MG63 (cell line): Measurements from ENCODE around the gene USP6NL. TPM values are rescaled to one million over a fixed set of nuclear protein-coding genes. Genes with fewer than 3 reads are reported as not detected.

ENCODE experiments used
- DNase-seq: peaks from one replicate; pipeline ENCODE4 v3.0.0-alpha.2; 2020
- H3K27me3 ChIP-seq: fragments of 250-450 bp; sonication (Bioruptor Pico); 2 replicates; pipeline ENCODE4 v1.5.1; 2020; ENCODE audit warnings: mild to moderate bottlenecking, moderate library complexity
- H3K36me3 ChIP-seq: fragments of 250-450 bp; sonication (Bioruptor Pico); 2 replicates; pipeline ENCODE4 v1.5.1; 2020; ENCODE audit warnings: mild to moderate bottlenecking, moderate library complexity
- H3K4me3 ChIP-seq: fragments of 250-450 bp; sonication (Bioruptor Pico); 2 replicates; pipeline ENCODE4 v1.5.1; 2020; ENCODE audit warnings: mild to moderate bottlenecking, moderate library complexity
- H3K9me3 ChIP-seq: fragments of 250-450 bp; sonication (Bioruptor Pico); 2 replicates; pipeline ENCODE4 v1.5.1; 2020; ENCODE audit warnings: mild to moderate bottlenecking, moderate library complexity
- total RNA-seq: library from RNA; depleted of rRNA; stranded (reverse); fragments of >200 nt; shearing (Covaris generic); gene quantifications from 2 replicates; pipeline ENCODE4 v1.2.3, GENCODE V29; 2014; ENCODE audit warnings: low replicate concordance

The USP6NL gene
- total RNA-seq, 1 experiment from 2014 or later = 4.0 TPM

- H3K4me3 ChIP-seq = no peak overlapping the region
- no peak for DNase-seq
- H3K27me3 ChIP-seq = no peaks in the 10 kb centered on the region
- no peaks in the 10 kb centered on the region for H3K36me3 ChIP-seq
- H3K9me3 ChIP-seq = no peaks in the 10 kb centered on the region
Measured at GRCh38 chr10:11457336-11457735, 154.1 kb downstream of the USP6NL start.

- no peak for DNase-seq
- H3K9me3 ChIP-seq = no peaks in the 10 kb centered on the region
- H3K36me3 ChIP-seq = no peaks in the 10 kb centered on the region
- H3K27me3 ChIP-seq = no peaks in the 10 kb centered on the region
- no peak overlapping the region for H3K4me3 ChIP-seq
Measured at GRCh38 chr10:11454958-11455566, 156.4 kb downstream of the USP6NL start.

GRCh38 chr10:11454160-11454559 lies 157.3 kb downstream of the USP6NL start:
- Histone ChIP-seq H3K9me3 (no peaks in the 10 kb centered on the region), H3K36me3 (no peaks in the 10 kb centered on the region), H3K4me3 (no peak overlapping the region), H3K27me3 (no peaks in the 10 kb centered on the region)
- DNase-seq = no peak

- Histone ChIP-seq H3K4me3 (no peak overlapping the region), H3K9me3 (no peaks in the 10 kb centered on the region), H3K36me3 (no peaks in the 10 kb centered on the region), H3K27me3 (peaks cover 3% of the 10 kb centered on the region; the same call in 1 of the 2 replicates)
- no peak for DNase-seq
Measured at GRCh38 chr10:11451640-11452260, 159.7 kb downstream of the USP6NL start.

GRCh38 chr10:11450427-11450826 lies 161.0 kb downstream of the USP6NL start:
- Histone ChIP-seq H3K9me3 (no peaks in the 10 kb centered on the region), H3K27me3 (peaks cover 3% of the 10 kb centered on the region; the same call in 1 of the 2 replicates)
- DNase-seq = no peak

GRCh38 chr10:11449761-11450160 lies 161.7 kb downstream of the USP6NL start:
- no peaks in the 10 kb centered on the region for H3K36me3 ChIP-seq
- no peak for DNase-seq
- H3K9me3 ChIP-seq = no peaks in the 10 kb centered on the region
- no peak overlapping the region for H3K4me3 ChIP-seq
- peaks cover 3% of the 10 kb centered on the region; the same call in 1 of the 2 replicates for H3K27me3 ChIP-seq

More at GRCh38 chr10:11450427-11450826, 161.0 kb downstream of the USP6NL start:
- no peak overlapping the region for H3K4me3 ChIP-seq
- no peaks in the 10 kb centered on the region for H3K36me3 ChIP-seq

GRCh38 chr10:11448545-11449244 lies 162.8 kb downstream of the USP6NL start:
- Histone ChIP-seq H3K9me3 (no peaks in the 10 kb centered on the region), H3K4me3 (no peak overlapping the region), H3K27me3 (peaks cover 3% of the 10 kb centered on the region; the same call in 1 of the 2 replicates), H3K36me3 (no peaks in the 10 kb centered on the region)
- no peak for DNase-seq

- no peaks in the 10 kb centered on the region for H3K9me3 ChIP-seq
- peaks cover 3% of the 10 kb centered on the region; the same call in 1 of the 2 replicates for H3K27me3 ChIP-seq
- no peak for DNase-seq
- H3K36me3 ChIP-seq = no peaks in the 10 kb centered on the region
- H3K4me3 ChIP-seq = no peak overlapping the region
Measured at GRCh38 chr10:11448190-11448544, 163.3 kb downstream of the USP6NL start.

- Histone ChIP-seq H3K36me3 (no peaks in the 10 kb centered on the region), H3K4me3 (no peak overlapping the region), H3K27me3 (peaks cover 3% of the 10 kb centered on the region; the same call in 1 of the 2 replicates), H3K9me3 (no peaks in the 10 kb centered on the region)
- no peak for DNase-seq
Measured at GRCh38 chr10:11447586-11447985, 163.9 kb downstream of the USP6NL start.

- DNase-seq = no peak
- H3K4me3 ChIP-seq = no peak overlapping the region
- peaks cover 3% of the 10 kb centered on the region; the same call in 1 of the 2 replicates for H3K27me3 ChIP-seq
- no peaks in the 10 kb centered on the region for H3K9me3 ChIP-seq
- H3K36me3 ChIP-seq = no peaks in the 10 kb centered on the region
Measured at GRCh38 chr10:11446864-11447263, 164.6 kb downstream of the USP6NL start.

- Histone ChIP-seq H3K36me3 (no peaks in the 10 kb centered on the region), H3K9me3 (no peaks in the 10 kb centered on the region), H3K4me3 (no peak overlapping the region), H3K27me3 (peaks cover 3% of the 10 kb centered on the region; the same call in 1 of the 2 replicates)
- no peak for DNase-seq
Measured at GRCh38 chr10:11446133-11446532, 165.3 kb downstream of the USP6NL start.

GRCh38 chr10:11444531-11445228 lies 166.8 kb downstream of the USP6NL start:
- no peak overlapping the region for H3K4me3 ChIP-seq
- H3K9me3 ChIP-seq = no peaks in the 10 kb centered on the region
- no peak for DNase-seq
- H3K27me3 ChIP-seq = peaks cover 3% of the 10 kb centered on the region; the same call in 1 of the 2 replicates
- no peaks in the 10 kb centered on the region for H3K36me3 ChIP-seq

- H3K27me3 ChIP-seq = peaks cover 3% of the 10 kb centered on the region; the same call in 1 of the 2 replicates
- no peak for DNase-seq
Measured at GRCh38 chr10:11444155-11444530, 167.3 kb downstream of the USP6NL start.

GRCh38 chr10:11443468-11444154 lies 167.8 kb downstream of the USP6NL start:
- H3K27me3 ChIP-seq = no peaks in the 10 kb centered on the region
- DNase-seq = no peak
- H3K4me3 ChIP-seq = no peak overlapping the region

More at GRCh38 chr10:11444155-11444530, 167.3 kb downstream of the USP6NL start:
- Histone ChIP-seq H3K36me3 (no peaks in the 10 kb centered on the region), H3K9me3 (no peaks in the 10 kb centered on the region), H3K4me3 (no peak overlapping the region)

GRCh38 chr10:11442001-11442773 lies 169.3 kb downstream of the USP6NL start:
- H3K36me3 ChIP-seq = no peaks in the 10 kb centered on the region
- H3K27me3 ChIP-seq = no peaks in the 10 kb centered on the region
- no peak for DNase-seq
- no peaks in the 10 kb centered on the region for H3K9me3 ChIP-seq
- H3K4me3 ChIP-seq = no peak overlapping the region

More at GRCh38 chr10:11443468-11444154, 167.8 kb downstream of the USP6NL start:
- no peaks in the 10 kb centered on the region for H3K9me3 ChIP-seq
- H3K36me3 ChIP-seq = no peaks in the 10 kb centered on the region

- Histone ChIP-seq H3K36me3 (no peaks in the 10 kb centered on the region), H3K4me3 (no peak overlapping the region)
Measured at GRCh38 chr10:11441151-11441535, 170.3 kb downstream of the USP6NL start.

More at GRCh38 chr10:11441151-11441535, 170.3 kb downstream of the USP6NL start:
- Histone ChIP-seq H3K27me3 (no peaks in the 10 kb centered on the region), H3K9me3 (no peaks in the 10 kb centered on the region)
- no peak for DNase-seq
